Measurements from ENCODE around the gene VCL. TPM values are rescaled to one million over a fixed set of nuclear protein-coding genes. Genes with fewer than 3 reads are reported as not detected.

The VCL gene
- total and polyA plus RNA-seq, 9 of the 15 experiments (the other 6 are each of a cell fraction or from before 2014, with no cell fraction given) = 29.8 to 186 (median 76.4) TPM

DNA sequence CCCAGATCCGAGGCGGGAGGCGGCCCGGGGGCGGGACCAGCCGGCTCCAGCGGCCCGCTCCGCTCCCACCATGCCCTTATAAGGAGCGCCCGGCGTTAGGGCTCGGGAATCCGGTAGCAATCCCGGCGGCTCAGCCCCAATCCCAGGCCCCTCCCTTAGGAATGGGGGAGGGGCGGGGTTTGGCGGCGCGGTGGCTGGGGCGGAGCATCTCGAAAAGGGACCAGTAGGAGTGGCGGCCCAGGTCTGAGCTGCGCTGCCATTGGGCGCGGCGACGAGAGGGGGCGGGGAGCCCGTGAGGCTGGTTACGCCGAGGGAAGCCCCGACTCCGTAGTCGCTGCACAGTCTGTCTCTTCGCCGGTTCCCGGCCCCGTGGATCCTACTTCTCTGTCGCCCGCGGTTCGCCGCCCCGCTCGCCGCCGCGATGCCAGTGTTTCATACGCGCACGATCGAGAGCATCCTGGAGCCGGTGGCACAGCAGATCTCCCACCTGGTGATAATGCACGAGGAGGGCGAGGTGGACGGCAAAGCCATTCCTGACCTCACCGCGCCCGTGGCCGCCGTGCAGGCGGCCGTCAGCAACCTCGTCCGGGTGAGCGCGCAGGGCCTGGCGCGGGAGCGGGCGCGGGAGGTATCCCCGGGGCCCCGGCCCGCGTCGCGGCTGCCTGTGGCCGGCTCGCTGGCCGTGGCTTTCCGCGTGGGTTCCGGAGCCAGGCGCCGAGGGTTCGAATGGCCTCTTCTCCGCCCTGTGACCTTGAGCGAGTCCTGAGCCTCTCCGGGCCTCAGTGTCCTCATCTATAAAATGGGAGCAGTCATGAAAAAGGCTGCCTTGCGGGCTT lies at the start of gene VCL (continued):
- TF ChIP-seq, protein P1, sequence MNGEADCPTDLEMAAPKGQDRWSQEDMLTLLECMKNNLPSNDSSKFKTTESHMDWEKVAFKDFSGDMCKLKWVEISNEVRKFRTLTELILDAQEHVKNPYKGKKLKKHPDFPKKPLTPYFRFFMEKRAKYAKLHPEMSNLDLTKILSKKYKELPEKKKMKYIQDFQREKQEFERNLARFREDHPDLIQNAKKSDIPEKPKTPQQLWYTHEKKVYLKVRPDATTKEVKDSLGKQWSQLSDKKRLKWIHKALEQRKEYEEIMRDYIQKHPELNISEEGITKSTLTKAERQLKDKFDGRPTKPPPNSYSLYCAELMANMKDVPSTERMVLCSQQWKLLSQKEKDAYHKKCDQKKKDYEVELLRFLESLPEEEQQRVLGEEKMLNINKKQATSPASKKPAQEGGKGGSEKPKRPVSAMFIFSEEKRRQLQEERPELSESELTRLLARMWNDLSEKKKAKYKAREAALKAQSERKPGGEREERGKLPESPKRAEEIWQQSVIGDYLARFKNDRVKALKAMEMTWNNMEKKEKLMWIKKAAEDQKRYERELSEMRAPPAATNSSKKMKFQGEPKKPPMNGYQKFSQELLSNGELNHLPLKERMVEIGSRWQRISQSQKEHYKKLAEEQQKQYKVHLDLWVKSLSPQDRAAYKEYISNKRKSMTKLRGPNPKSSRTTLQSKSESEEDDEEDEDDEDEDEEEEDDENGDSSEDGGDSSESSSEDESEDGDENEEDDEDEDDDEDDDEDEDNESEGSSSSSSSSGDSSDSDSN (IDR thresholded peaks at IDR 0.05; ENCODE audit: borderline replicate concordance in 1 of 2, low read depth in 2 of 2, low read length in 2 of 2) = peak; percentile 41 to 80; a peak in 2 of 4 replicates
- TF ChIP-seq CBFB (CRISPR knock-in tag; IDR thresholded peaks at IDR 0.05) (no peak), PPARD (CRISPR knock-in tag; IDR thresholded peaks at IDR 0.05) (no peak), ZNF785 (CRISPR knock-in tag; IDR thresholded peaks at IDR 0.05) (no peak), GATA2 (CRISPR knock-in tag; IDR thresholded peaks at IDR 0.05) (0 out of 2 replicates have a peak, but pooled peaks have one; percentile 12), CXXC5 (CRISPR knock-in tag; IDR thresholded peaks at IDR 0.05) (peak; percentile 83), ZNF695 (CRISPR knock-in tag; IDR thresholded peaks at IDR 0.05) (no peak), ZNF551 (CRISPR knock-in tag; IDR thresholded peaks at IDR 0.05) (no peak), CREBBP (IDR thresholded peaks at IDR 0.05; ENCODE audit: low read depth, low read length) (no peak), HDAC6 (IDR thresholded peaks at IDR 0.05; ENCODE audit: low read depth, low read length) (no peak), HDAC2 (IDR thresholded peaks at IDR 0.05) (peak; percentile 27; the same call in 1 of the 2 replicates), ZNF217 (CRISPR knock-in tag; IDR thresholded peaks at IDR 0.05) (no peak), PTTG1 (tag; IDR thresholded peaks at IDR 0.05; ENCODE audit: low read depth) (no peak), ZBED1 (IDR thresholded peaks at IDR 0.05) (peak; percentile 51; the same call in 1 of the 2 replicates), MCM2 (IDR thresholded peaks at IDR 0.05; ENCODE audit: low read depth) (no peak), ZNF140 (CRISPR knock-in tag; IDR thresholded peaks at IDR 0.05) (no peak), BACH1 (tag; IDR thresholded peaks at IDR 0.05) (no peak; the same call in 1 of the 2 replicates), ETV1 (tag; conservative IDR thresholded peaks at IDR 0.05; ENCODE audit: low read depth) (no peak), SMARCE1 (IDR thresholded peaks at IDR 0.05) (no peak; the same call in 1 of the 2 replicates)
- TF ChIP-seq, protein P2, sequence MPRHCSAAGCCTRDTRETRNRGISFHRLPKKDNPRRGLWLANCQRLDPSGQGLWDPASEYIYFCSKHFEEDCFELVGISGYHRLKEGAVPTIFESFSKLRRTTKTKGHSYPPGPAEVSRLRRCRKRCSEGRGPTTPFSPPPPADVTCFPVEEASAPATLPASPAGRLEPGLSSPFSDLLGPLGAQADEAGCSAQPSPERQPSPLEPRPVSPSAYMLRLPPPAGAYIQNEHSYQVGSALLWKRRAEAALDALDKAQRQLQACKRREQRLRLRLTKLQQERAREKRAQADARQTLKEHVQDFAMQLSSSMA (CRISPR knock-in tag; IDR thresholded peaks at IDR 0.05) = peak; percentile 63; the same call in 1 of the 2 replicates
- TF ChIP-seq, protein P3, sequence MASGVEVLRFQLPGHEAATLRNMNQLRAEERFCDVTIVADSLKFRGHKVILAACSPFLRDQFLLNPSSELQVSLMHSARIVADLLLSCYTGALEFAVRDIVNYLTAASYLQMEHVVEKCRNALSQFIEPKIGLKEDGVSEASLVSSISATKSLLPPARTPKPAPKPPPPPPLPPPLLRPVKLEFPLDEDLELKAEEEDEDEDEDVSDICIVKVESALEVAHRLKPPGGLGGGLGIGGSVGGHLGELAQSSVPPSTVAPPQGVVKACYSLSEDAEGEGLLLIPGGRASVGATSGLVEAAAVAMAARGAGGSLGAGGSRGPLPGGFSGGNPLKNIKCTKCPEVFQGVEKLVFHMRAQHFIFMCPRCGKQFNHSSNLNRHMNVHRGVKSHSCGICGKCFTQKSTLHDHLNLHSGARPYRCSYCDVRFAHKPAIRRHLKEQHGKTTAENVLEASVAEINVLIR (CRISPR knock-in tag; IDR thresholded peaks at IDR 0.05) = no peak; the same call in 1 of the 2 replicates
- TF ChIP-seq, protein P4, sequence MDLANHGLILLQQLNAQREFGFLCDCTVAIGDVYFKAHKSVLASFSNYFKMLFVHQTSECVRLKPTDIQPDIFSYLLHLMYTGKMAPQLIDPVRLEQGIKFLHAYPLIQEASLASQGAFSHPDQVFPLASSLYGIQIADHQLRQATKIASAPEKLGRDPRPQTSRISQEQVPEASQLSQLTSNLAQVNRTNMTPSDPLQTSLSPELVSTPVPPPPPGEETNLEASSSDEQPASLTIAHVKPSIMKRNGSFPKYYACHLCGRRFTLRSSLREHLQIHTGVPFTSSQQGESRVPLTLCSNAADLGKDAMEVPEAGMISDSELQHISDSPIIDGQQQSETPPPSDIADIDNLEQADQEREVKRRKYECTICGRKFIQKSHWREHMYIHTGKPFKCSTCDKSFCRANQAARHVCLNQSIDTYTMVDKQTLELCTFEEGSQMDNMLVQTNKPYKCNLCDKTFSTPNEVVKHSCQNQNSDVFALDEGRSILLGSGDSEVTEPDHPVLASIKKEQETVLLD (IDR thresholded peaks at IDR 0.05) = no peak
- TF ChIP-seq, protein P5, sequence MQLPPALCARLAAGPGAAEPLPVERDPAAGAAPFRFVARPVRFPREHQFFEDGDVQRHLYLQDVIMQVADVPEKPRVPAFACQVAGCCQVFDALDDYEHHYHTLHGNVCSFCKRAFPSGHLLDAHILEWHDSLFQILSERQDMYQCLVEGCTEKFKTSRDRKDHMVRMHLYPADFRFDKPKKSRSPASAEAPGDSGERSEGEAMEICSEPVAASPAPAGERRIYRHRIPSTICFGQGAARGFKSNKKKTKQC (CRISPR knock-in tag; IDR thresholded peaks at IDR 0.05) = peak; percentile 49; the same call in 1 of the 2 replicates

Data from K562 (cell line).